ENCODE measurements around the gene VKORC1.

DNA sequence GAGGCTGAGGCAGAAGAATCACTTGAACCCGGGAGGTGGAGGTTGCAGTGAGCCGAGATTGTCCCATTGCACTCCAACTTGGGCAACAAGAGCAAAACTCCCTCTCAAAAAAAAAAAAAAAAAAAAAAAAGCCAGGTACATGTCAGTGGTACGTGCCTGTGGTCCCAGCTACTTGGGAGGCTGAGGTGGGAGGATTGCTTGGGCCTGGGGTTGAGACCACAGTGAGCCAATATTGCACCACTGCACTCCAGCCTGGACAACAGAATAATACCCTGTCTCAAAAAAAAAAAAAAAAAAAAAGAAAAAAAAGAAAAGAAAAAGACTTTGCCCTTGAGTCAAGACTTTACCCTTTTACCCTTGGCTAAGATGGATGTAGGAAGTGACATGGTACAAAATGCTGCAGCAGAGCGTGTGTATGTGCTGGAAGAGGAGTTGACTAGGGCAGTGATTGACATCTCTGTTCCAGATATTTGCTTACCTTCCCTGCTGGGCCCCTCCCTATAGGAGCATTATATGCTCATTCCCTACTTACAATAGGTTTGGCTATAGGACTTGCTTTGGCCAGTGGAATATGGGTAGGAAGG lies 50.6 kb downstream of the VKORC1 start:
- TF ChIP-seq TAF1 (IDR thresholded peaks at IDR 0.05; ENCODE audit: borderline replicate concordance, insufficient read depth, low read length) (no peak), SIN3A (IDR thresholded peaks at IDR 0.05; ENCODE audit: borderline replicate concordance, insufficient read depth, low read length) (no peak)
- TF ChIP-seq, protein P1, sequence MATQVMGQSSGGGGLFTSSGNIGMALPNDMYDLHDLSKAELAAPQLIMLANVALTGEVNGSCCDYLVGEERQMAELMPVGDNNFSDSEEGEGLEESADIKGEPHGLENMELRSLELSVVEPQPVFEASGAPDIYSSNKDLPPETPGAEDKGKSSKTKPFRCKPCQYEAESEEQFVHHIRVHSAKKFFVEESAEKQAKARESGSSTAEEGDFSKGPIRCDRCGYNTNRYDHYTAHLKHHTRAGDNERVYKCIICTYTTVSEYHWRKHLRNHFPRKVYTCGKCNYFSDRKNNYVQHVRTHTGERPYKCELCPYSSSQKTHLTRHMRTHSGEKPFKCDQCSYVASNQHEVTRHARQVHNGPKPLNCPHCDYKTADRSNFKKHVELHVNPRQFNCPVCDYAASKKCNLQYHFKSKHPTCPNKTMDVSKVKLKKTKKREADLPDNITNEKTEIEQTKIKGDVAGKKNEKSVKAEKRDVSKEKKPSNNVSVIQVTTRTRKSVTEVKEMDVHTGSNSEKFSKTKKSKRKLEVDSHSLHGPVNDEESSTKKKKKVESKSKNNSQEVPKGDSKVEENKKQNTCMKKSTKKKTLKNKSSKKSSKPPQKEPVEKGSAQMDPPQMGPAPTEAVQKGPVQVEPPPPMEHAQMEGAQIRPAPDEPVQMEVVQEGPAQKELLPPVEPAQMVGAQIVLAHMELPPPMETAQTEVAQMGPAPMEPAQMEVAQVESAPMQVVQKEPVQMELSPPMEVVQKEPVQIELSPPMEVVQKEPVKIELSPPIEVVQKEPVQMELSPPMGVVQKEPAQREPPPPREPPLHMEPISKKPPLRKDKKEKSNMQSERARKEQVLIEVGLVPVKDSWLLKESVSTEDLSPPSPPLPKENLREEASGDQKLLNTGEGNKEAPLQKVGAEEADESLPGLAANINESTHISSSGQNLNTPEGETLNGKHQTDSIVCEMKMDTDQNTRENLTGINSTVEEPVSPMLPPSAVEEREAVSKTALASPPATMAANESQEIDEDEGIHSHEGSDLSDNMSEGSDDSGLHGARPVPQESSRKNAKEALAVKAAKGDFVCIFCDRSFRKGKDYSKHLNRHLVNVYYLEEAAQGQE (IDR thresholded peaks at IDR 0.05; ENCODE audit: insufficient read depth in 1 of 2, low read depth in 2 of 2, low read length in 2 of 2) = no peak
